HepG2 (cell line): ENCODE measurements around the gene MAP3K2. TPM values are rescaled to one million over a fixed set of nuclear protein-coding genes. Genes with fewer than 3 reads are reported as not detected.

Source experiments
- ATAC-seq: fragments of 200-7000 bp; cut with Tn5 transposase; 3 replicates; pipeline ENCODE4 v1.9.1; 2020; ENCODE audit warnings: mild to moderate bottlenecking, moderate library complexity
- BruUV-seq: library from RNA; stranded (reverse); fragments of 400-500 nt; replicated peaks from 2 replicates; lab custom pipeline; 2021; lab: Mats Ljungman, UMichigan
- CTCF ChIA-PET: fragments of 300-600 bp; formaldehyde crosslinking; extraction: SDS; loops from one replicate; lab custom pipeline; 2021; ENCODE audit warnings: low total read pairs, inconsistent platforms, low intra/inter-chr PET ratio; lab: Yijun Ruan, JAX
- POLR2A ChIA-PET: fragments of 350-600 bp; sonication (Branson Sonifier 250); formaldehyde crosslinking; loops from one replicate; lab custom pipeline; 2020; ENCODE audit warnings: antibody characterized with exemption, inconsistent platforms; lab: Yijun Ruan, JAX
- DNase-seq: peaks from one replicate; pipeline ENCODE4 v3.0.0-alpha.2; 2015; ENCODE audit warnings: low spot score
- FAIRE-seq: peaks from 3 replicates; lab custom pipeline; 2011; peaks lifted over from hg19 to GRCh38; lab: Jason Lieb, UNC
- H2AFZ ChIP-seq: one replicate; pipeline ENCODE4 v1.6.1; 2011; ENCODE audit warnings: low read length, inconsistent platforms
- H3K27ac ChIP-seq: fragments of 300-600 bp; 3 replicates; pipeline ENCODE4 v1.8.0; 2011; ENCODE audit warnings: mixed run types, mild to moderate bottlenecking, mixed read lengths, low read length, inconsistent platforms; ENCODE audit not compliant: insufficient read depth; ENCODE audit errors: extremely low read length
- H3K27me3 ChIP-seq, 2 experiments: fragments of 200-600 bp in 1 of 2; 2 replicates in 1 of 2; 3 replicates in 1 of 2; pipeline versions ENCODE4 v1.6.0 to v1.8.0; 2011; ENCODE audit warnings: low read length in 2 of 2, mild to moderate bottlenecking in 2 of 2, moderate library complexity in 2 of 2, inconsistent platforms in 1 of 2; ENCODE audit not compliant: insufficient read depth in 2 of 2, control insufficient read depth in 1 of 2
- H3K36me3 ChIP-seq, 2 experiments: fragments of 200-600 bp in 1 of 2; replicated peaks in 1 of 2; 2 replicates in 1 of 2; 3 replicates in 1 of 2; pipeline versions ENCODE4 v1.5.1 to v1.8.0; 2011; ENCODE audit warnings: low read length in 2 of 2, inconsistent platforms in 1 of 2; ENCODE audit not compliant: insufficient read depth in 2 of 2, control insufficient read depth in 1 of 2
- H3K4me1 ChIP-seq: 2 replicates; pipeline ENCODE4 v1.5.1; 2012; ENCODE audit warnings: low read length, inconsistent platforms; ENCODE audit not compliant: insufficient read depth
- H3K4me2 ChIP-seq: 2 replicates; pipeline ENCODE4 v1.6.0; 2011; ENCODE audit warnings: low read depth, low read length, inconsistent platforms
- H3K4me3 ChIP-seq, 3 experiments: fragments of 200-600 bp in 1 of 3; sonication (generic), shearing (Covaris generic) in 1 of 3; replicated peaks in 1 of 3; 2 replicates each; pipeline ENCODE4 v1.5.1; 2011 to 2016; ENCODE audit warnings: low read length in 3 of 3, inconsistent platforms in 2 of 3, low read depth in 2 of 3, mild to moderate bottlenecking in 2 of 3, control low read depth in 1 of 3, mixed read lengths in 1 of 3; ENCODE audit not compliant: insufficient read depth in 1 of 3
- H3K79me2 ChIP-seq: one replicate; pipeline ENCODE4 v1.6.1; 2011; ENCODE audit warnings: low read length, inconsistent platforms; ENCODE audit not compliant: insufficient read depth
- H3K9ac ChIP-seq: 2 replicates; pipeline ENCODE4 v1.6.0; 2011; ENCODE audit warnings: mild to moderate bottlenecking, low read depth, low read length, inconsistent platforms; ENCODE audit not compliant: insufficient read depth
- H3K9me3 ChIP-seq: 2 replicates; pipeline ENCODE4 v1.5.1; 2012; ENCODE audit warnings: mild to moderate bottlenecking, low read length
- H4K20me1 ChIP-seq: 2 replicates; pipeline ENCODE4 v1.6.0; 2011; ENCODE audit warnings: inconsistent platforms, mild to moderate bottlenecking, low read length, moderate library complexity; ENCODE audit not compliant: insufficient read depth
- FOXA1 ChIP-seq, 2 experiments: fragments of 450-650 bp in 1 of 2; sonication (generic) in 1 of 2; formaldehyde crosslinking in 1 of 2; IDR thresholded peaks; 2 replicates each; pipeline versions ENCODE4 v1.4.0 to v1.6.1; 2016 to 2020; ENCODE audit warnings: missing genetic modification reagents in 1 of 2
- TOE1 ChIP-seq: sonication (generic); formaldehyde crosslinking; IDR thresholded peaks from 2 replicates; pipeline ENCODE4 v1.4.0; 2020; ENCODE audit warnings: mild to moderate bottlenecking, missing genetic modification reagents
- ZMYM4 ChIP-seq: sonication (generic); formaldehyde crosslinking; IDR thresholded peaks from 2 replicates; pipeline ENCODE4 v1.8.1; 2023; ENCODE audit warnings: mild to moderate bottlenecking, missing genetic modification reagents
- ZNF253 ChIP-seq: sonication (generic); formaldehyde crosslinking; IDR thresholded peaks from 2 replicates; pipeline ENCODE4 v1.8.0; 2022; ENCODE audit warnings: mild to moderate bottlenecking, missing genetic modification reagents, borderline replicate concordance
- ZNF34 ChIP-seq: sonication (generic); formaldehyde crosslinking; IDR thresholded peaks from 2 replicates; pipeline ENCODE4 v1.4.0; 2020; ENCODE audit warnings: mild to moderate bottlenecking, missing genetic modification reagents, borderline replicate concordance
- ZNF607 ChIP-seq: sonication (generic); formaldehyde crosslinking; IDR thresholded peaks from 2 replicates; pipeline ENCODE4 v1.5.1; 2020; ENCODE audit warnings: missing genetic modification reagents, mild to moderate bottlenecking, borderline replicate concordance
- ZNF670 ChIP-seq: sonication (generic); formaldehyde crosslinking; IDR thresholded peaks from 2 replicates; pipeline ENCODE4 v1.8.0; 2022; ENCODE audit warnings: mild to moderate bottlenecking, missing genetic modification reagents, borderline replicate concordance
- WGBS: methylation state at CpG from one replicate; pipeline ENCODE4 v1.1.6; 2017; ENCODE audit warnings: low lambda C conversion rate; 5-methylcytosine and 5-hydroxymethylcytosine counted together
- in situ Hi-C: cut with HindIII; loops from 2 replicates; pipeline ENCODE4 v1.10.0; 2017; ENCODE audit warnings: low pct_unique_long_range_greater_than_20kb; ENCODE audit not compliant: extremely low pct_ligation_motif_present
- intact Hi-C: fragments of 100-400 bp; cut with micrococcal nuclease; formaldehyde crosslinking; loops from one replicate; pipeline ENCODE4 v1.10.0; 2022; ENCODE audit not compliant: unreplicated experiment
- polyA plus RNA-seq, 8 experiments: library from polyadenylated mRNA; depleted of rRNA in 3 of 8; stranded (reverse) in 7 of 8; unstranded in 1 of 8; fragments of >200 nt; fragmentation: Illumina TruSeq in 4 of 8; extraction: Trizol in 4 of 8; gene quantifications; 2 replicates each; pipeline versions ENCODE4 v1.2.1 to v1.2.3, GENCODE V29; 2011 to 2016; ENCODE audit warnings: low read depth in 4 of 8, missing spikeins in 1 of 8, mixed read lengths in 1 of 8; ENCODE audit not compliant: insufficient read depth in 1 of 8
- total RNA-seq, 5 experiments: library from RNA; depleted of rRNA; stranded (reverse); fragments of >200 nt; fragmentation: Illumina TruSeq; extraction: Trizol; gene quantifications; 2 replicates each; pipeline ENCODE4 v1.2.3, GENCODE V29; 2016; ENCODE audit warnings: low read depth in 1 of 5
- TF ChIP-seq, protein P1 (sequence below): sonication (generic); formaldehyde crosslinking; IDR thresholded peaks from 2 replicates; pipeline ENCODE4 v1.5.0; 2020; ENCODE audit warnings: missing genetic modification reagents, mild to moderate bottlenecking, borderline replicate concordance
- TF ChIP-seq, protein P2 (sequence below): sonication (generic); formaldehyde crosslinking; IDR thresholded peaks from 2 replicates; pipeline ENCODE4 v1.4.0; 2020; ENCODE audit warnings: missing genetic modification reagents
- TF ChIP-seq, protein P3 (sequence below): sonication (generic); formaldehyde crosslinking; IDR thresholded peaks from 2 replicates; pipeline ENCODE4 v1.5.1; 2020; ENCODE audit warnings: mild to moderate bottlenecking, missing genetic modification reagents

MAP3K2 gene
- total and polyA plus RNA-seq, 2 of the 13 experiments (the other 11 are each of a cell fraction or from before 2014, with no cell fraction given): 12.2 to 37.2 TPM

DNA sequence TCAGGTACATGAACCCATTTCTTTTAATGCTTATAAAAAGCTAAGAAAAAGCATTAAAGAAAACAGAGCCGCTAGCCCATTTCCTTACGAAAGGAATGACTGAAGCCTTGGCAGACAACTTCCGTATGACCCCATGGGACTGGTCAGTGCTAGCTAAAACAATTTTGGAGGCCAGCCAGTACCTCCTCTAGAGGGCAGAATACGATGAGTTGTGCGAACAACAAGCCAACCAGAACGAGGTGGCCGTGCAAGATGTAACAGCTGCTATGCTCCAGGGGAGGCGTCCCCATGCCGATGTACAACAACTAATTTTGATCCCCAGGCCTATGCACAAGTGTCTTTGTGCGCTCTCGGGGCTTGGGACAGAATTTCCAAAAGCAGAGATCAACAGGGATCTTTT lies 16.7 kb downstream of the MAP3K2 start (continued):
- TF ChIP-seq ZNF607 (no peak), ZNF34 (no peak)
- TF ChIP-seq, all 625 proteins: peak for 0

DNA sequence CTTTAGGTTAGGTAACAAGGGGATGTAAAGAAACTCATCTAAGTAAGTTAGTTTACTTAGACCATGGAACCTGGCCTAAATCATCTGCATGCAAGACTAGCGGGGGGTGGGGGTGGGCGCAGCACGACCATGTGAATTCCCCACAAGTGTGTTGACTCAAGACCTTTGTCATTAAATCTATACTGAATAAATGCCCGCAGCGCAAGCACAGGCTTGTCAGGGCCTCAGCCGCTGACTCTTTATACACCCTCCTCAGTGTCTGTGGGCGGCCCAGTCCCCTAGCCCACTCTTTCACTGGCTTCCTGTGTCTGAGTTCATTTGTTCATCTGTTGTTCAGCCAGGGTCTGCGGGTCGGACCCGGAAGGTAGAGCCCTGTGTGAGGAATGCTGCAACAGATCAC lies 17.8 kb downstream of the MAP3K2 start:
- BruUV-seq: no TSS peak
- TF ChIP-seq, protein P1, sequence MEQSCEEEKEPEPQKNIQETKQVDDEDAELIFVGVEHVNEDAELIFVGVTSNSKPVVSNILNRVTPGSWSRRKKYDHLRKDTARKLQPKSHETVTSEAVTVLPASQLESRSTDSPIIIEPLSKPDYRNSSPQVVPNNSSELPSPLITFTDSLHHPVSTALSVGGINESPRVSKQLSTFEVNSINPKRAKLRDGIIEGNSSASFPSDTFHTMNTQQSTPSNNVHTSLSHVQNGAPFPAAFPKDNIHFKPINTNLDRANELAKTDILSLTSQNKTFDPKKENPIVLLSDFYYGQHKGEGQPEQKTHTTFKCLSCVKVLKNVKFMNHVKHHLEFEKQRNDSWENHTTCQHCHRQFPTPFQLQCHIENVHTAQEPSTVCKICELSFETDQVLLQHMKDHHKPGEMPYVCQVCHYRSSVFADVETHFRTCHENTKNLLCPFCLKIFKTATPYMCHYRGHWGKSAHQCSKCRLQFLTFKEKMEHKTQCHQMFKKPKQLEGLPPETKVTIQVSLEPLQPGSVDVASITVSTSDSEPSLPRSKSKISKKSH (CRISPR knock-in tag): peak; percentile 30; the same call in 1 of the 2 replicates
- TF ChIP-seq ZMYM4 (CRISPR knock-in tag) (0 out of 2 replicates have a peak, but pooled peaks have one; percentile 10), FOXA1 (IDR thresholded peaks at IDR 0.05) (no peak), FOXA1 (CRISPR knock-in tag; IDR thresholded peaks at IDR 0.05) (peak; percentile 36; the same call in 1 of the 2 replicates), ZNF670 (CRISPR knock-in tag) (no peak), ZNF253 (CRISPR knock-in tag) (peak; percentile 99), TOE1 (CRISPR knock-in tag) (no peak)
- TF ChIP-seq, protein P2, sequence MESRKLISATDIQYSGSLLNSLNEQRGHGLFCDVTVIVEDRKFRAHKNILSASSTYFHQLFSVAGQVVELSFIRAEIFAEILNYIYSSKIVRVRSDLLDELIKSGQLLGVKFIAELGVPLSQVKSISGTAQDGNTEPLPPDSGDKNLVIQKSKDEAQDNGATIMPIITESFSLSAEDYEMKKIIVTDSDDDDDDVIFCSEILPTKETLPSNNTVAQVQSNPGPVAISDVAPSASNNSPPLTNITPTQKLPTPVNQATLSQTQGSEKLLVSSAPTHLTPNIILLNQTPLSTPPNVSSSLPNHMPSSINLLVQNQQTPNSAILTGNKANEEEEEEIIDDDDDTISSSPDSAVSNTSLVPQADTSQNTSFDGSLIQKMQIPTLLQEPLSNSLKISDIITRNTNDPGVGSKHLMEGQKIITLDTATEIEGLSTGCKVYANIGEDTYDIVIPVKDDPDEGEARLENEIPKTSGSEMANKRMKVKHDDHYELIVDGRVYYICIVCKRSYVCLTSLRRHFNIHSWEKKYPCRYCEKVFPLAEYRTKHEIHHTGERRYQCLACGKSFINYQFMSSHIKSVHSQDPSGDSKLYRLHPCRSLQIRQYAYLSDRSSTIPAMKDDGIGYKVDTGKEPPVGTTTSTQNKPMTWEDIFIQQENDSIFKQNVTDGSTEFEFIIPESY: peak; percentile 82
- TF ChIP-seq, protein P3, sequence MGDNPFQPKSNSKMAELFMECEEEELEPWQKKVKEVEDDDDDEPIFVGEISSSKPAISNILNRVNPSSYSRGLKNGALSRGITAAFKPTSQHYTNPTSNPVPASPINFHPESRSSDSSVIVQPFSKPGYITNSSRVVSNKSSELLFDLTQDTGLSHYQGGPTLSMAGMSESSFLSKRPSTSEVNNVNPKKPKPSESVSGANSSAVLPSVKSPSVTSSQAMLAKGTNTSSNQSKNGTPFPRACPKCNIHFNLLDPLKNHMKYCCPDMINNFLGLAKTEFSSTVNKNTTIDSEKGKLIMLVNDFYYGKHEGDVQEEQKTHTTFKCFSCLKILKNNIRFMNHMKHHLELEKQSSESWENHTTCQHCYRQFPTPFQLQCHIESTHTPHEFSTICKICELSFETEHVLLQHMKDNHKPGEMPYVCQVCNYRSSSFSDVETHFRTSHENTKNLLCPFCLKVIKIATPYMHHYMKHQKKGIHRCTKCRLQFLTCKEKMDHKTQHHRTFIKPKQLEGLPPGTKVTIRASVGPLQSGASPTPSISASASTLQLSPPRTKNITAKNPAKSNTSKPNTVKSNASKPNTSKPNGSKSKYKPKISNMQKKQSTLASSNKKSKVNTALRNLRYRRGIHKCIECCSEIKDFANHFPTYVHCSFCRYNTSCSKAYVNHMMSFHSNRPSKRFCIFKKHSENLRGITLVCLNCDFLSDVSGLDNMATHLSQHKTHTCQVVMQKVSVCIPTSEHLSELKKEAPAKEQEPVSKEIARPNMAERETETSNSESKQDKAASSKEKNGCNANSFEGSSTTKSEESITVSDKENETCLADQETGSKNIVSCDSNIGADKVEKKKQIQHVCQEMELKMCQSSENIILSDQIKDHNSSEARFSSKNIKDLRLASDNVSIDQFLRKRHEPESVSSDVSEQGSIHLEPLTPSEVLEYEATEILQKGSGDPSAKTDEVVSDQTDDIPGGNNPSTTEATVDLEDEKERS (CRISPR knock-in tag): 0 out of 2 replicates have a peak, but pooled peaks have one; percentile 44
- TF ChIP-seq, all 625 proteins: peak for 6
- H2AFZ ChIP-seq: no peak overlapping the region
- DNase-seq: no peak
- ATAC-seq: no peak
- ChIA-PET POLR2A (no interaction called here), CTCF (no interaction called here)
- intact Hi-C loops (no loop called here), in situ Hi-C loops (no loop called here)
- no peak for FAIRE-seq
- no peak overlapping the region for H3K27ac ChIP-seq
- peaks cover 44% of the 10 kb centered on the region for H3K9me3 ChIP-seq
- peaks cover 95% of the 10 kb centered on the region for H3K79me2 ChIP-seq
- H3K27me3 ChIP-seq: no peaks in the 10 kb centered on the region
- 97% methylated on average over 10 of the region's 10 CpGs for WGBS
- no peak overlapping the region for H3K4me3 ChIP-seq
- no peak overlapping the region for H3K4me2 ChIP-seq
- H3K36me3 ChIP-seq: peaks cover 0 to 7% of the 10 kb centered on the region in 2 experiments; a peak in 1 of 5 replicates
- peaks cover 24% of the 10 kb centered on the region; the same call in 1 of the 2 replicates for H3K4me1 ChIP-seq
- no peak overlapping the region for H3K9ac ChIP-seq
- H4K20me1 ChIP-seq: peaks cover 23% of the 10 kb centered on the region; the same call in 1 of the 2 replicates
